HCT116 (cell line): ENCODE measurements around the gene ENTPD5.

Experiments used
- CTCF ChIP-seq, 3 experiments: fragments of 200-600 bp in 1 of 3; sonication (generic) in 1 of 3; IDR thresholded peaks in 2 of 3; conservative IDR thresholded peaks in 1 of 3; 2 replicates each; pipeline ENCODE4 v1.5.1; 2012 to 2017; ENCODE audit warnings: low read depth in 2 of 3, low read length in 2 of 3, antibody characterized with exemption in 1 of 3, borderline replicate concordance in 1 of 3, control low read depth in 1 of 3, mild to moderate bottlenecking in 1 of 3, mixed read lengths in 1 of 3, mixed run types in 1 of 3, moderate library complexity in 1 of 3; ENCODE audit not compliant: insufficient read depth in 1 of 3
- EZH2 ChIP-seq: fragments of 200-600 bp; sonication (generic); IDR thresholded peaks from 2 replicates; pipeline ENCODE4 v1.6.1; 2017; ENCODE audit warnings: antibody characterized with exemption, mixed run types
- MAX ChIP-seq: IDR thresholded peaks from 2 replicates; pipeline ENCODE4 v1.6.1; 2012
- POLR2A ChIP-seq: IDR thresholded peaks from 2 replicates; pipeline ENCODE4 v1.7.0; 2011; ENCODE audit warnings: borderline replicate concordance; ENCODE audit not compliant: insufficient read depth, insufficient read length; ENCODE audit errors: extremely low read depth
- POLR2AphosphoS5 ChIP-seq: IDR thresholded peaks from 2 replicates; pipeline ENCODE4 v1.6.1; 2011; ENCODE audit warnings: mild to moderate bottlenecking, low read depth, low read length, moderate library complexity
- RAD21 ChIP-seq: IDR thresholded peaks from 2 replicates; pipeline ENCODE4 v1.6.1; 2012; ENCODE audit warnings: low read depth, mild to moderate bottlenecking
- SP1 ChIP-seq: IDR thresholded peaks from 2 replicates; pipeline ENCODE4 v1.6.1; 2012; ENCODE audit warnings: low read depth
- SRF ChIP-seq: IDR thresholded peaks from 2 replicates; pipeline ENCODE4 v1.6.1; 2012; ENCODE audit warnings: low read depth
- ZNF274 ChIP-seq: fragments of 200-500 bp; sonication (Bioruptor generic); IDR thresholded peaks from 2 replicates; pipeline ENCODE4 v1.6.1; 2014; ENCODE audit warnings: mild to moderate bottlenecking, low read depth, low read length, inconsistent platforms

DNA sequence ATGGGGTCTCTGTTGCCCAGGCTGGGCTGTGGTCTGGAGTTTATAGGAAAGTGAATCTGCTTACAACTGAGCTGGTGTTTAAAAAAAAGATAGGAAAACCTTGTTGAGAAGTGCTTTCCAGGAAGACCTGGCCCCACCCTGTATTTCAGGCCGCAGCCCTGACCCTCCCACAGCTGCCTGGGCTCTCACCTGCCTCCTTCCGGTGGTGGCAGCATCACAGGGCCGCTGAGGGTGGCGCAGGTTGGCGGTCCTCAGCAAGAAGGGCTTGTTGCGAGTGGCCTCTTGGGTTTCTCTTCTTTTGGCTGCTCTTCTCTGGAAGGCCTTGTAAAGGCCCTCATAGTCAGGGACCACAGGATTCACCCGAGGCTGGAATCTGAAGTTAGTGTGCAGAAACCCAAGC is 76.9 kb downstream of the ENTPD5 start:
- TF ChIP-seq CTCF (IDR thresholded peaks at IDR 0.05 in 2 of 3, conservative IDR thresholded peaks at IDR 0.05 in 1 of 3; ENCODE audit: borderline replicate concordance in 1 of 3, insufficient read depth in 1 of 3, low read depth in 2 of 3, low read length in 2 of 3): no peak
- TF ChIP-seq POLR2A: no peak
- no peak for TF ChIP-seq EZH2
- no peak for TF ChIP-seq POLR2AphosphoS5
- TF ChIP-seq MAX: no peak
- TF ChIP-seq SRF: no peak
- TF ChIP-seq SP1: no peak
- no peak for TF ChIP-seq RAD21
- no peak for TF ChIP-seq ZNF274
